Inflammatory macrophage (primary cell): ENCODE measurements around the gene OVCH2.

ENCODE experiments used
- DNase-seq, 2 donors: peaks; one replicate each; pipeline ENCODE4 v3.0.0-alpha.2; 2020 to 2022

The OVCH2 gene

GRCh38 chr11:7639643-7640025, 66.6 kb downstream of the OVCH2 start:
- DNase-seq = no peak
